Measurements from ENCODE around the gene KIF18B.

The KIF18B gene

DNA sequence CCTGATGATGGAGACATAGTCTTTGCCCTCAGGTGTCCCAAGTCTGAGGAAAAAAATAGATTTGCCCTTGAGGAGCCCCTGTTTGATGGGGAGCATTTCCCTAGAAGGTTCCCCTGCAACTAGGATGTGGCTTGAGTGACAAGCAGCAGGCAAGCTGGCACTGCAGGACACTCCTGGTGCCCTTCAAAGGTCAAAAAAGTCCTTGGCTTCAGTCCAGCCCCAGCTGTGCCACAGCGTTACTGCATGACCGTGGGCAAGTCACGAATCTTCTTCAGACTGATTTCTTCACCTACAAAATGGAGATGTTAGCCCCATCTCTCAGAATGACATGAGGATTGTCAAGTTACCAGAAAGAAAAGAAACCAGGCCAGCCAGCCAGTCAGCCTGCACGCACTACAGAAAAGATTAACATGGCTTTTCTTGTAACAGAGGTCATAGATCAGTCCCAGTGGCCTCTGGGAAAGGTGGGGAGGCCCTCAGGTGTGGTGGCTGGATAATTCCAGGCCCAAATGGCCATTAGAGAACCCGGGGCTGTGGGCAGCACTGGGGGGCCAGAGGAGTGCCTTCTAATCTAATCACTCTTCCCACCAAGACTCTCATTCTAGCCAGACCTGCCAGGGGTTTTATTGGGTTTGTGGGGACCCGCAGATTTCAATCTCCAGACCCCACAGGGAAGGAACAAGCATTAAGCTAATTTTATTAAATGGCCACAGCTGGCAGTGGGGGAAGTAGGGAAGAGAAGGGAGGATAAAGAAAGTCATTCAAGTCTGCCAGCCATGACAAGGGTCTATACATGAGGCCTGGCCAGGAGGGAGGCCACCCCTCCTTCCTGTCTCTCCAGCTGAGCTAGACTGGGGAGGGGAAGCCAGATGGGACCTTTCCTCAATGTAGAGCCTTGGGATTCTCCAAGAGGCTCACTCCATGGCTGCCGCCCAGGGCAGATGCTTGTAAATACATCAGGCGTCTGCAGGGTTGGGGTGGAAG lies 9.7 kb upstream of the KIF18B start:
- no peak for TF ChIP-seq EZH2 (IDR thresholded peaks at IDR 0.05; ENCODE audit: borderline replicate concordance, low read length)
- TF ChIP-seq, protein P1, sequence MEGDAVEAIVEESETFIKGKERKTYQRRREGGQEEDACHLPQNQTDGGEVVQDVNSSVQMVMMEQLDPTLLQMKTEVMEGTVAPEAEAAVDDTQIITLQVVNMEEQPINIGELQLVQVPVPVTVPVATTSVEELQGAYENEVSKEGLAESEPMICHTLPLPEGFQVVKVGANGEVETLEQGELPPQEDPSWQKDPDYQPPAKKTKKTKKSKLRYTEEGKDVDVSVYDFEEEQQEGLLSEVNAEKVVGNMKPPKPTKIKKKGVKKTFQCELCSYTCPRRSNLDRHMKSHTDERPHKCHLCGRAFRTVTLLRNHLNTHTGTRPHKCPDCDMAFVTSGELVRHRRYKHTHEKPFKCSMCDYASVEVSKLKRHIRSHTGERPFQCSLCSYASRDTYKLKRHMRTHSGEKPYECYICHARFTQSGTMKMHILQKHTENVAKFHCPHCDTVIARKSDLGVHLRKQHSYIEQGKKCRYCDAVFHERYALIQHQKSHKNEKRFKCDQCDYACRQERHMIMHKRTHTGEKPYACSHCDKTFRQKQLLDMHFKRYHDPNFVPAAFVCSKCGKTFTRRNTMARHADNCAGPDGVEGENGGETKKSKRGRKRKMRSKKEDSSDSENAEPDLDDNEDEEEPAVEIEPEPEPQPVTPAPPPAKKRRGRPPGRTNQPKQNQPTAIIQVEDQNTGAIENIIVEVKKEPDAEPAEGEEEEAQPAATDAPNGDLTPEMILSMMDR (IDR thresholded peaks at IDR 0.05; ENCODE audit: low read length) = no peak
- H4K20me1 ChIP-seq (ENCODE audit: insufficient read depth, low read length) = no peaks in the 10 kb centered on the region
- H3K9me3 ChIP-seq (ENCODE audit: low read length) = no peaks in the 10 kb centered on the region
- no peak overlapping the region for H3K9ac ChIP-seq (ENCODE audit: low read length)
- H3K4me1 ChIP-seq (ENCODE audit: insufficient read depth, low read length, severe bottlenecking) = no peaks in the 10 kb centered on the region
- no peaks in the 10 kb centered on the region for H3K36me3 ChIP-seq (ENCODE audit: insufficient read depth, low read length)
- no peaks in the 10 kb centered on the region for H3K79me2 ChIP-seq (ENCODE audit: insufficient read depth, low read length)
- H3F3A ChIP-seq (ENCODE audit: insufficient read depth, low read length) = no peaks in the 10 kb centered on the region
- 0 out of 2 replicates have a peak, but pooled peaks cover 9% of the 10 kb centered on the region for H3K27me3 ChIP-seq (ENCODE audit: insufficient read depth, low read length)
- no peak overlapping the region for H3K4me2 ChIP-seq (ENCODE audit: low read length)
- no peak overlapping the region for H3K27ac ChIP-seq (ENCODE audit: low read depth, low read length, poor library complexity, severe bottlenecking)
- H3K4me3 ChIP-seq (ENCODE audit: low read depth, low read length, poor library complexity, severe bottlenecking) = no peak overlapping the region
- no peaks in the 10 kb centered on the region for H3K9me2 ChIP-seq (ENCODE audit: low read depth, low read length)
- no peak overlapping the region for H2AFZ ChIP-seq (ENCODE audit: low read length)

DNA sequence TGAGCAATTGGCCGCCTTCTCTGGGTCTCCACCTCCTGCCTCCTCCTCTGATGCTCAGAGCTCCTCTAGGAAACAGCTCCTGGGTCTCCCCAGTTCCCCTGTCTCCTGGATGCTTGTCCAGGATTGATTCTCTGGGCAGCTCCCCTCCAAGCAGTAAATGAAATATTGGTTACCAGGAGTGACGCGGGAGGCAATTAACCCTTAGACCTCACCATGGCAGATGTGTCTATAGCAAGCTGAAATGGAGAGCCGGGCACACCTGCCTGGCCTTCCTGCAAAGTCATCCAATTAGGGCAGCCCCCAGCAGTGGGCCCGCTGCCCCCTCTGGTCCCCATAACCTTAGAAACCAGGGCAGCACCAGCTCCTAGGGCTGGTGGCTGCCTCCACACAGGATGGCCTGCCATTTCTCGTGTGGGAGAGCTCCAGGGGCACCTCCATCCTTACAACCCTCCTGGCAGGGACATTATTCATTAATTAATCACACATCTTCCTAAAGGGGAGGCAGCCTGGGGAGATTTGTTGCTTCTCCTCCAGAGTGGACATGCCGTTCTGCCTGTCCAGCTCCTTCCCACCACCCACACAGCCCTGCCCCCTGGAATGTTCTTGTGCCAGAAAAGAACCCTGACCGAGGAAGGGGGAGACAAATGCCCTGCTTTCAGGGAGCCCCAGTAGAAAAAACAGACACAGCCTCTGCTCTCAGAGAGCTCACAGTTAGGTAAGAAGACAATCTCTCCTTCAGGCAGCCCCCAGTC lies 8.3 kb upstream of the KIF18B start:
- H3K9me3 ChIP-seq (ENCODE audit: low read length) = no peaks in the 10 kb centered on the region
- TF ChIP-seq EZH2 (IDR thresholded peaks at IDR 0.05; ENCODE audit: borderline replicate concordance, low read length) = no peak
- TF ChIP-seq, protein P1 (IDR thresholded peaks at IDR 0.05; ENCODE audit: low read length) = no peak
- no peaks in the 10 kb centered on the region for H3F3A ChIP-seq (ENCODE audit: insufficient read depth, low read length)
- no peaks in the 10 kb centered on the region for H3K36me3 ChIP-seq (ENCODE audit: insufficient read depth, low read length)
- H4K20me1 ChIP-seq (ENCODE audit: insufficient read depth, low read length) = no peaks in the 10 kb centered on the region
- no peaks in the 10 kb centered on the region for H3K79me2 ChIP-seq (ENCODE audit: insufficient read depth, low read length)
- H3K4me3 ChIP-seq (ENCODE audit: low read depth, low read length, poor library complexity, severe bottlenecking) = no peak overlapping the region
- H3K27ac ChIP-seq (ENCODE audit: low read depth, low read length, poor library complexity, severe bottlenecking) = no peak overlapping the region
- no peaks in the 10 kb centered on the region for H3K4me1 ChIP-seq (ENCODE audit: insufficient read depth, low read length, severe bottlenecking)
- H3K4me2 ChIP-seq (ENCODE audit: low read length) = no peak overlapping the region
- no peak overlapping the region for H3K9ac ChIP-seq (ENCODE audit: low read length)
- H3K27me3 ChIP-seq (ENCODE audit: insufficient read depth, low read length) = 0 out of 2 replicates have a peak, but pooled peaks cover 9% of the 10 kb centered on the region
- no peaks in the 10 kb centered on the region for H3K9me2 ChIP-seq (ENCODE audit: low read depth, low read length)
- no peak overlapping the region for H2AFZ ChIP-seq (ENCODE audit: low read length)

GRCh38 chr17:44952946-44953475 lies 5.4 kb upstream of the KIF18B start:
- Histone ChIP-seq H3K4me2 (ENCODE audit: low read length) (no peak overlapping the region), H3K4me3 (ENCODE audit: low read depth, low read length, poor library complexity, severe bottlenecking) (no peak overlapping the region), H3F3A (ENCODE audit: insufficient read depth, low read length) (no peaks in the 10 kb centered on the region), H3K9me3 (ENCODE audit: low read length) (no peaks in the 10 kb centered on the region), H4K20me1 (ENCODE audit: insufficient read depth, low read length) (no peaks in the 10 kb centered on the region), H3K27ac (ENCODE audit: low read depth, low read length, poor library complexity, severe bottlenecking) (no peak overlapping the region), H3K9ac (ENCODE audit: low read length) (no peak overlapping the region), H3K9me2 (ENCODE audit: low read depth, low read length) (no peaks in the 10 kb centered on the region), H3K4me1 (ENCODE audit: insufficient read depth, low read length, severe bottlenecking) (peaks cover 6% of the 10 kb centered on the region), H3K36me3 (ENCODE audit: insufficient read depth, low read length) (no peaks in the 10 kb centered on the region), H3K27me3 (ENCODE audit: insufficient read depth, low read length) (0 out of 2 replicates have a peak, but pooled peaks cover 9% of the 10 kb centered on the region), H3K79me2 (ENCODE audit: insufficient read depth, low read length) (no peaks in the 10 kb centered on the region), H2AFZ (ENCODE audit: low read length) (no peak overlapping the region)
- TF ChIP-seq, protein P1 (IDR thresholded peaks at IDR 0.05; ENCODE audit: low read length) = no peak
- no peak for TF ChIP-seq EZH2 (IDR thresholded peaks at IDR 0.05; ENCODE audit: borderline replicate concordance, low read length)
